Activated CD8-positive, alpha-beta memory T cell treated with anti-CD3 and anti-CD28 coated beads for 36 hours (primary cell): ENCODE results near the gene COL16A1. TPM values are rescaled to one million over a fixed set of nuclear protein-coding genes. Genes with fewer than 3 reads are reported as not detected.

ENCODE experiments used
- CTCF ChIA-PET: fragments of 350-600 bp; sonication (Branson Sonifier 250); formaldehyde crosslinking; loops from one replicate; lab custom pipeline; 2021; ENCODE audit warnings: antibody characterized with exemption; lab: Charles Lee
- POLR2A ChIA-PET: fragments of 350-600 bp; sonication (Branson Sonifier 250); formaldehyde crosslinking; loops from one replicate; lab custom pipeline; 2021; ENCODE audit warnings: antibody characterized with exemption; lab: Charles Lee
- total RNA-seq, 2 experiments: library from RNA; stranded (reverse); gene quantifications; one replicate each; pipeline ENCODE4 v1.2.3, GENCODE V29; 2021

The COL16A1 gene
- total RNA-seq, 2 experiments from 2014 or later: not detected

- CTCF ChIA-PET: no interaction called here
- POLR2A ChIA-PET: no interaction called here
These were observed 78.9 kb downstream of the COL16A1 start for GRCh38 chr1:31624731-31625514.

GRCh38 chr1:31624309-31624708 lies 79.5 kb downstream of the COL16A1 start:
- CTCF ChIA-PET: no interaction called here
- POLR2A ChIA-PET: no interaction called here

- CTCF ChIA-PET: no interaction called here
- POLR2A ChIA-PET: interaction anchor here (0.6 kb wide), 1 partner anchor 166 kb away, joined by 3 read pairs; no protein-coding TSS in a partner anchor
These were observed 80.5 kb downstream of the COL16A1 start for GRCh38 chr1:31623365-31623764.

GRCh38 chr1:31621847-31622730 lies 81.7 kb downstream of the COL16A1 start:
- ChIA-PET POLR2A (no interaction called here), CTCF (interaction anchor here (0.5 kb wide), 1 partner anchor 23 kb away, joined by 3 read pairs; the partner anchor contains the start of gene PEF1)

GRCh38 chr1:31621498-31621820 lies 82.4 kb downstream of the COL16A1 start:
- ChIA-PET POLR2A (no interaction called here), CTCF (interaction anchor here (0.5 kb wide), 1 partner anchor 23 kb away, joined by 3 read pairs; the partner anchor contains the start of gene PEF1)

GRCh38 chr1:31620631-31621497 lies 83.0 kb downstream of the COL16A1 start:
- POLR2A ChIA-PET: no interaction called here
- CTCF ChIA-PET: interaction anchor here (0.5 kb wide), 1 partner anchor 24 kb away, joined by 3 read pairs; the partner anchor contains the start of gene PEF1

- CTCF ChIA-PET: interaction anchor here (0.7 to 2.4 kb wide), 10 partner anchors 15 to 107 kb away, joined by 3 to 13 read pairs (median 4); no protein-coding TSS in a partner anchor
- POLR2A ChIA-PET: no interaction called here
These were observed 84.6 kb downstream of the COL16A1 start for GRCh38 chr1:31618916-31619846.

GRCh38 chr1:31617916-31618746 lies 85.7 kb downstream of the COL16A1 start:
- CTCF ChIA-PET: interaction anchor here (0.7 to 2.4 kb wide), 11 partner anchors 14 to 116 kb away, joined by 3 to 13 read pairs (median 3); partner anchors contain the start of gene PEF1
- POLR2A ChIA-PET: no interaction called here

GRCh38 chr1:31617218-31617915 lies 86.5 kb downstream of the COL16A1 start, which contains the start of gene HCRTR1:
TSS of gene HCRTR1 (plus strand) at chr1:31617689. CDS start at chr1:31619193, 1,504 bp downstream.
- CTCF ChIA-PET: interaction anchor here (0.7 to 2.4 kb wide), 7 partner anchors 16 to 117 kb away, joined by 3 to 13 read pairs (median 4); partner anchors contain the start of gene PEF1
- POLR2A ChIA-PET: no interaction called here

- ChIA-PET POLR2A (no interaction called here), CTCF (no interaction called here)
These were observed 87.9 kb downstream of the COL16A1 start for GRCh38 chr1:31615939-31616338.

- ChIA-PET CTCF (no interaction called here), POLR2A (no interaction called here)
These were observed 88.4 kb downstream of the COL16A1 start for GRCh38 chr1:31615414-31615813.

GRCh38 chr1:31614414-31615005 lies 89.3 kb downstream of the COL16A1 start:
- POLR2A ChIA-PET: no interaction called here
- CTCF ChIA-PET: interaction anchor here (0.6 kb wide), 1 partner anchor 1099 kb away, joined by 3 read pairs; no protein-coding TSS in a partner anchor

GRCh38 chr1:31609514-31610118 lies 94.2 kb downstream of the COL16A1 start:
- ChIA-PET POLR2A (no interaction called here), CTCF (no interaction called here)

- POLR2A ChIA-PET: no interaction called here
- CTCF ChIA-PET: interaction anchor here (0.6 kb wide), 1 partner anchor 335 kb away, joined by 3 read pairs; no protein-coding TSS in a partner anchor
These were observed 96.5 kb downstream of the COL16A1 start for GRCh38 chr1:31607360-31607759.

- ChIA-PET POLR2A (no interaction called here), CTCF (interaction anchor here (0.9 kb wide), 1 partner anchor 57 kb away, joined by 3 read pairs; no protein-coding TSS in a partner anchor)
These were observed 97.8 kb downstream of the COL16A1 start for GRCh38 chr1:31605908-31606427.
